Mesothelial cell of epicardium (in vitro differentiated cells): ENCODE data around the gene CHSY3. TPM values are rescaled to one million over a fixed set of nuclear protein-coding genes. Genes with fewer than 3 reads are reported as not detected.

Experiments
- DNase-seq, 2 experiments: peaks; one replicate each; pipeline ENCODE4 v3.0.0; 2021; ENCODE audit warnings: low spot score in 2 of 2; ENCODE audit not compliant: unreplicated experiment in 2 of 2
- H3K27ac Mint-ChIP-seq: 2 replicates; pipeline ENCODE4 v1.8.0; 2021; ENCODE audit warnings: mixed read lengths
- H3K27me3 Mint-ChIP-seq: 2 replicates; pipeline ENCODE4 v1.8.0; 2021; ENCODE audit warnings: low read depth, mixed read lengths
- H3K36me3 Mint-ChIP-seq: 2 replicates; pipeline ENCODE4 v1.8.0; 2021; ENCODE audit warnings: mixed read lengths
- H3K4me1 Mint-ChIP-seq: 2 replicates; pipeline ENCODE4 v1.8.0; 2021; ENCODE audit warnings: mixed read lengths
- H3K4me3 Mint-ChIP-seq: 2 replicates; pipeline ENCODE4 v1.8.0; 2021; ENCODE audit warnings: mild to moderate bottlenecking, moderate library complexity, mixed read lengths
- H3K9me3 Mint-ChIP-seq: 2 replicates; pipeline ENCODE4 v1.8.0; 2021; ENCODE audit warnings: mixed read lengths
- total RNA-seq: library from RNA; stranded (reverse); gene quantifications from 3 replicates; pipeline ENCODE4 v1.2.1, GENCODE V29; 2021
- TF ChIP-seq, protein P1 (sequence below): fragments of 200-600 bp; sonication (generic); IDR thresholded peaks from one replicate; pipeline ENCODE4 v1.5.0; 2021; ENCODE audit warnings: antibody characterized with exemption; ENCODE audit not compliant: unreplicated experiment

The CHSY3 gene
- total RNA-seq, 1 donor from 2014 or later: 4.8 TPM

- DNase-seq: no peak
- TF ChIP-seq, protein P1, sequence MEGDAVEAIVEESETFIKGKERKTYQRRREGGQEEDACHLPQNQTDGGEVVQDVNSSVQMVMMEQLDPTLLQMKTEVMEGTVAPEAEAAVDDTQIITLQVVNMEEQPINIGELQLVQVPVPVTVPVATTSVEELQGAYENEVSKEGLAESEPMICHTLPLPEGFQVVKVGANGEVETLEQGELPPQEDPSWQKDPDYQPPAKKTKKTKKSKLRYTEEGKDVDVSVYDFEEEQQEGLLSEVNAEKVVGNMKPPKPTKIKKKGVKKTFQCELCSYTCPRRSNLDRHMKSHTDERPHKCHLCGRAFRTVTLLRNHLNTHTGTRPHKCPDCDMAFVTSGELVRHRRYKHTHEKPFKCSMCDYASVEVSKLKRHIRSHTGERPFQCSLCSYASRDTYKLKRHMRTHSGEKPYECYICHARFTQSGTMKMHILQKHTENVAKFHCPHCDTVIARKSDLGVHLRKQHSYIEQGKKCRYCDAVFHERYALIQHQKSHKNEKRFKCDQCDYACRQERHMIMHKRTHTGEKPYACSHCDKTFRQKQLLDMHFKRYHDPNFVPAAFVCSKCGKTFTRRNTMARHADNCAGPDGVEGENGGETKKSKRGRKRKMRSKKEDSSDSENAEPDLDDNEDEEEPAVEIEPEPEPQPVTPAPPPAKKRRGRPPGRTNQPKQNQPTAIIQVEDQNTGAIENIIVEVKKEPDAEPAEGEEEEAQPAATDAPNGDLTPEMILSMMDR: no peak
- H3K4me1 Mint-ChIP-seq: peaks cover 12% of the 10 kb centered on the region
- H3K4me3 Mint-ChIP-seq: no peak overlapping the region
- no peaks in the 10 kb centered on the region for H3K9me3 Mint-ChIP-seq
- H3K27me3 Mint-ChIP-seq: peaks cover 4% of the 10 kb centered on the region
- H3K36me3 Mint-ChIP-seq: no peaks in the 10 kb centered on the region
- no peak overlapping the region for H3K27ac Mint-ChIP-seq
Observed at GRCh38 chr5:130116972-130117371, 212.7 kb downstream of the CHSY3 start.

- Mint-ChIP-seq H3K9me3 (no peaks in the 10 kb centered on the region), H3K27ac (no peak overlapping the region), H3K4me1 (no peaks in the 10 kb centered on the region), H3K36me3 (no peaks in the 10 kb centered on the region), H3K4me3 (no peak overlapping the region), H3K27me3 (peaks cover 2% of the 10 kb centered on the region)
- no peak for DNase-seq
- TF ChIP-seq, protein P1: no peak
Observed at GRCh38 chr5:130126746-130127145, 222.5 kb downstream of the CHSY3 start.

DNA sequence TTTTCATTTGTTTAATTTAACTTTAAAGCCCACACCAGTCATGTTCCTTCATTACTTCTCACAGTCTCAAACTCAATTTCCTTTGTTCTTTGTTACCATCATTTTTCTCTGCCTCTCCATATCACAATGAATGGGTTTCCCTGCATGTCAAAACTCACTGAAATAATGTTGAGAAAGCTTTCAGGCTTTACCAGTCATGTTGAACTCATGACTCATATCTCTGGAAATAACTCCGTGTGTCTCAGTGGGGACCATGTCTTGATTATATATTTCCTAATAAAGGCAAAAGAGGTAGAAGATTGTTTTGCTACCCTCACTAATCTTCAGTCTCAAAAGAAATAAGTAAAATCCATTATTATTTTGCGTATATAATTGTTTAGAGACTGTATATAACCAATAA lies 231.2 kb downstream of the CHSY3 start:
- peaks cover 9% of the 10 kb centered on the region for H3K4me1 Mint-ChIP-seq
- no peak overlapping the region for H3K4me3 Mint-ChIP-seq
- H3K27me3 Mint-ChIP-seq: peaks cover 2% of the 10 kb centered on the region
- no peak overlapping the region for H3K27ac Mint-ChIP-seq
- no peaks in the 10 kb centered on the region for H3K36me3 Mint-ChIP-seq
- no peaks in the 10 kb centered on the region for H3K9me3 Mint-ChIP-seq
- TF ChIP-seq, protein P1: no peak
- DNase-seq: no peak

- Mint-ChIP-seq H3K4me1 (peaks cover 9% of the 10 kb centered on the region), H3K36me3 (no peaks in the 10 kb centered on the region)
Observed at GRCh38 chr5:130136300-130136699, 232.0 kb downstream of the CHSY3 start.

GRCh38 chr5:130137681-130138080 lies 233.4 kb downstream of the CHSY3 start:
- H3K27me3 Mint-ChIP-seq: no peaks in the 10 kb centered on the region
- TF ChIP-seq, protein P1: no peak
- H3K27ac Mint-ChIP-seq: no peak overlapping the region

More at GRCh38 chr5:130136300-130136699, 232.0 kb downstream of the CHSY3 start:
- no peaks in the 10 kb centered on the region for H3K9me3 Mint-ChIP-seq
- TF ChIP-seq, protein P1: no peak
- no peaks in the 10 kb centered on the region for H3K27me3 Mint-ChIP-seq
- H3K4me3 Mint-ChIP-seq: no peak overlapping the region
- DNase-seq: no peak
- no peak overlapping the region for H3K27ac Mint-ChIP-seq

More at GRCh38 chr5:130137681-130138080, 233.4 kb downstream of the CHSY3 start:
- H3K4me3 Mint-ChIP-seq: no peak overlapping the region
- H3K4me1 Mint-ChIP-seq: peaks cover 9% of the 10 kb centered on the region
- H3K36me3 Mint-ChIP-seq: no peaks in the 10 kb centered on the region
- DNase-seq: no peak
- H3K9me3 Mint-ChIP-seq: no peaks in the 10 kb centered on the region
